CD4-positive, alpha-beta T cell treated with Interleukin-10 for 1 hour (primary cell): ENCODE results near the gene SLC25A48.
"Not testable (repeated sequence)": the region's sequence is repeated elsewhere in the genome, so short reads cannot be mapped to it uniquely, and the experiment has no call there.

Experiments
- DNase-seq: peaks from one replicate; pipeline ENCODE4 v3.0.0-alpha.2; 2020

The SLC25A48 gene

GRCh38 chr5:135830384-135830700, 4.1 kb upstream of the SLC25A48 start:
- DNase-seq: no peak

DNA sequence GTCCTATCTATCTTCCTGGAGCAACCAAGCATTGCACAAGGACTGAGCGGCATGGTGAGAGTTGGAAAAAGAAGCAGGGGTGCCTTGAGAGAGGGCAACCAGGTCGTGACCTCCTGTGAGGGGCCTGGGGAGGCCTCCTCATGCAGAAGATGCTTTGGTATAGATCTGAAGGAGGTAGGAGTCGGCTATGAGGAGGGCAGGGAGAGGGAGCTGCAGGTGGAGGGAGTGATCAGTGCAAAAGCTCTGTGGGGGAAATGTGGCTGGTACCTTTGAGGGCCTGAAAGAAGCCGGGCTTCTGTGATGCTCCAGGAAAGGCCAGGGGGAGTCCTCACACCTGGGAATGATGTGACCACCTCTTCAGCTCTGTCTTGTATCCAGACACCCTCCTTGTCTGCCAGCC, 3.6 kb upstream of the SLC25A48 start:
- no peak for DNase-seq

GRCh38 chr5:135831439-135831838, 3.0 kb upstream of the SLC25A48 start:
- DNase-seq: no peak

DNA sequence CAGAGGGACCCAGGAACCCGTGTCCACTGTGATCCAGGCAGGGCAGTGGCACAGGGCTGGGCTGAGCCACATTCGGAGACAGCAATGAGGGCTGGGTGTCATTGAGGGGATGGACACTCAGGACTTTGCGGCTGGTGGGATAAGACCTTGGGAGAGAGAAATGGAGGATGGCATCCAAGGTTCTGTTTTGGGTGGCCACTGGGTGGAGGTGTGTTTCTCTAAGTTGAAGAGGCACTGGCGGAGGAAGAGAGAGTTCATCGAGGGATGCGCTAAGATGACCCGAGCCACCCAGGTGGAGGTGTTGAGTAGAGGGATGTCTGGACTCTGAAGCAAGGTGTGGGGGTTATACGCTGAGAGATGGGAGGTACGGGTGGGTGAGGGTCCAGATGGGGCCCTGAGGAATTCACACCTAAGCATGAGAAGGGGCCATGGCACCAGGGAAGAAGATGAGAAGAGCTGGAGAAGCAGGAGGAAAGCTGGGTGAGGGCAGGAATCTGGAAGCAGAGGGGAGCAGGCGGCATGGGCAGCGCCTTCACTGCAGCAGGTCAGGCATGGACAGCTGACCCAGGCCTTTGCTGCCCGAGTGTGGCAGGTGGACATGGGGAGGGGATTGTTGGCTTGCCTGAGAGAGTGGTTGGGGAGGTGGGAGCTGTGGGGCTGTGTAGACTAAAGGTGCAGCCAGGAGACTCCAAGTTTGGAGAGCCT, 2.5 kb upstream of the SLC25A48 start:
- no peak for DNase-seq

- no peak for DNase-seq
These were observed 1.2 kb upstream of the SLC25A48 start for GRCh38 chr5:135832941-135833920.

GRCh38 chr5:135833961-135834638, 363 bp upstream of the SLC25A48 start:
- DNase-seq: no peak

GRCh38 chr5:135835766-135836165, 1.3 kb downstream of the SLC25A48 start:
- no peak for DNase-seq

GRCh38 chr5:135838395-135838794, 3.9 kb downstream of the SLC25A48 start:
- DNase-seq: not testable (repeated sequence)

DNA sequence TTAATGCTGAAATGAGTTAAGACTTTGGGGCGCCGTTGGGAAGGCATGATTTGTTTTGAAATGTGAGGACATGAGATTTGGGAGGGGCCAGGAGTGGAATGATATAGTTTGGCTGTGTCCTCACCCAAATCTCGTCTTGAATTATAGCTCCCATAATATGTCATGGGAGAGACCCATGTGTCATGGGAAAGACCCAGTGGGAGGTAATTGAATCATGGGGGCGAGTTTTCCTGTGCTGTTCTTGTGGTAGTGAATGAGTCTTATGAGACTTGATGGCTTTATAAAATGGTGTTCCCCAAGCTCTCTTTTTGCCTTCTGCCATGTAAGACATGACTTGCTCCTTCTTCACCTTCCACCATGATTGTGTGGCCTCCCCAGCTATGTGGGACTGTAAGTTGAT, 5.1 kb downstream of the SLC25A48 start:
- DNase-seq: no peak

DNA sequence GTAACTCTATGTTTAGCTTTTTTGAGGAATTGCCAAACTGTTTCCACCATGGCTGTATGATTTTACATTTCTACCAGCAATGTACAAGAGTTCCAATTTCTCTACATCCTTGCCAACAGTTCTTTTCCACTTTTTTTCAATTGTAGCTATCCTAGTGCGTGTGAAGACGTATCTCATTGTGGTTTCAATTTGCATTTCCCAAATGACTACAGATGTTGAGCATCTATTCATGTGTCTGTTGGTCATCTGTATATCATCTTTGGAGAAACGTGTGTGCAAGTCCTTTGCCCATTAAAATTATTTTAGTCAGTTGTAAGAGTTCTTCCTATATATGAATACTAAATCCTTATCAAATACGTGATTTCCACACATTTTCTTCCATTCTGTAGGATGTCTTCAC, 6.5 kb downstream of the SLC25A48 start:
- no peak for DNase-seq

DNA sequence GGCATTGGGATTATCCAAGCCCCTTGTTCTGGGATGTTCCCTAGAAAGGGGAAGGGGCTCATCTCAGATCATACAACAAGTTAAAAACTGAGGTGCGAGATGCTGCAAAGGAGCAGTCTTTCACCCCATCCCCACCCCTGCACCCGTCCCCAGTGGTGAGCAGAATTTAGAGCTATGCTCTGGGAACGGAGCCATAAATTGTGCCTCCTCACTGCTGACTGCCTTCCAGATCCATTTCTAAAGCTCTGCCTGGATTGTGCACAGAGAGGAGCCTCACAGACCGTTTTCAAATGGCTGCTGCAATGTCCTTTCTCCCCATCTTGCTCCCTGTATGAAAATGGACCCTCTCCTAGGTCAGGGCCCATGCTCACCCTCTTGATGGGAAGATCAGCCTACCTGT, 8.3 kb downstream of the SLC25A48 start:
- DNase-seq: no peak

DNA sequence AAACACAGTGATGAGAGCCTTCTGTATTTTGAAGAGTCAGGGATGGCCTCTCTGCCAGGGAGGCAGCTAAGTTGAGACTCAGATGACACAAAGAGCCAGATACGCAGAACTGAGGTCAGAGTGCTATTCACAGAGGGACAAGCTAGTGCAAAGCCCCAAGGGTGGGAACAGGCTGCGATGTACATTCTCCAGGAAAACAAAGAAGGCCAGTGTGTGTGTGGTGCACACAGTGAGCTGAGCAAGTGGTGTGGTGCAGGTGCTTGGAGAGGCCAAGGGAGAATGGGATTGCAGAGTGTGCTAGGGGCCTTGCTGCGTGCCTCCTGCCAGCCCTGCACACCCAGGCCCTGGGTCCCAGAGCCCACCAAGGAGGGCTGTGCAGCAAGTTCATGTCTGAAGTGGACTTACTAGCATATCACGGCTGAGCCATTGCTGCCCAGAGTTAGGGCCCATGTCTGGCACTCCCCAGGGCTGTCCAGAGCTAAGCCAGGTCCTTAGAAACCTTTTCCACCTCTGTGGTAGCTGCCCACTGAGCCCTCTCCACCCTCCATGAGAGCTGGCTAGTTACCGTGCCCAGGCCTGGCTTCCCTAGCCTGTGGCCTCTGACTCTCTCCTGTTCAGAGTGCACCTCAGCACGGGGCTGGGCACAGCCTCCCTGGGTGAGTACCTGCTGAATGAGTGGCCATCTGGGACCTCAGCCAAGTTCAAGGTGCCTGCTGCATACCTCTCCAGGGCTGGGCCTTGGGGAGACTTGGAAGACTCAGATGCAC, 9.3 kb downstream of the SLC25A48 start:
- DNase-seq: no peak

- DNase-seq: no peak
These were observed 11.8 kb downstream of the SLC25A48 start for GRCh38 chr5:135846311-135846710.

GRCh38 chr5:135847976-135848375, 13.5 kb downstream of the SLC25A48 start:
- no peak for DNase-seq

- no peak for DNase-seq
These were observed 15.8 kb downstream of the SLC25A48 start for GRCh38 chr5:135850231-135850630.

DNA sequence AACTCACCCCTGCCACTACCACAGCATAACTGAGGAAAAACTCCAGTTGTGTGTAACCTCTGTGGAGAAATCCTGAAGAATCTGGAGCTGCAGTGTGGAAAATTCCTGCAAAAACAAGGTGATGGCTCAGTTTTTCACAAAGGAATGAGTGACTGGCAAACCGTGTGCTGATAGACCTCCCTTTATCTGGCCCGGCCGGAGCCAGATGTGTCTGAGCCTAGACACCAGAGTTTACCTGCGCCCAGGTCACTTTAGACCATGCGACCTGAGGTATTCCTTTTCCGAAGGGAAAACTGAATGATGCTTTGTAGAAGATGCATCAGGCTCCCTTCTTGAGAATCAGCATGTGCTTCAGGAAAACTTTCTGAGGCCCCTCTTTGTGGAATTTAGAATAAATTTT, 16.2 kb downstream of the SLC25A48 start:
- no peak for DNase-seq

DNA sequence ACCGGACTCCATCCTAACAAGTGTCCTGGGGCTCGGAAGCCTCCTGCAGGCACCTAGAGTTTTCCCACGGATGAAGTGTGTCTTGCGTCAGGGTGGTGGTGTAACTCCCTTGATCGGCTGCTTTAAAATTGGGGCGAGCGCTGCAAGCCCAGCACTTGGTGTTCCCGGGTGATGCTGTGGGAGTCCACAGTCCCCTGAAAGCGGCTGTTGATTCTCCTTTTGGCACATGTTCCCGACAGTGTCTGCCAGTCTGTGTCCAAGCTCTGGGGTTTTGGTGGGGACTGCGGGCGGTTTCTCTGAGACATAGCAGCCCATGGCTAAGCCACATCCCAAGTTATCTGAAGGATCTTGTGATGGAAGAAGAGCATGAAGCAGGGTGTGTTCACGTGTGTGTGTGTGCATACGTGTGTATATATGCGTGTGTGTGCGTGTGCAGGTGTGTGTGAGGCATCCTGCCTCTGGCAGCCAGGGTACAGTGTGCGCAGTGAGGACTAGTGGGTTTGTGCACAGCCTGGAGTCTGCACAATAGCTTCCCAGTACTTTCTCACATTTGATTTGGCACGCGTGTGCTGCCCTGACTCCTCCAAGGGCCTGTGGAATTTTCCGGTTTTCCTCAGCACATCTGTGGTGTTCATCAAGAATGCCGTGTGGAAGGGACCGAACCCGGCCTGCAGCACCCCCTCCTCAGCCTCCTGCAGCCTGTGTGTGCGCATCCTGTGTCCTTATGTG, 16.9 kb downstream of the SLC25A48 start:
- no peak for DNase-seq

DNA sequence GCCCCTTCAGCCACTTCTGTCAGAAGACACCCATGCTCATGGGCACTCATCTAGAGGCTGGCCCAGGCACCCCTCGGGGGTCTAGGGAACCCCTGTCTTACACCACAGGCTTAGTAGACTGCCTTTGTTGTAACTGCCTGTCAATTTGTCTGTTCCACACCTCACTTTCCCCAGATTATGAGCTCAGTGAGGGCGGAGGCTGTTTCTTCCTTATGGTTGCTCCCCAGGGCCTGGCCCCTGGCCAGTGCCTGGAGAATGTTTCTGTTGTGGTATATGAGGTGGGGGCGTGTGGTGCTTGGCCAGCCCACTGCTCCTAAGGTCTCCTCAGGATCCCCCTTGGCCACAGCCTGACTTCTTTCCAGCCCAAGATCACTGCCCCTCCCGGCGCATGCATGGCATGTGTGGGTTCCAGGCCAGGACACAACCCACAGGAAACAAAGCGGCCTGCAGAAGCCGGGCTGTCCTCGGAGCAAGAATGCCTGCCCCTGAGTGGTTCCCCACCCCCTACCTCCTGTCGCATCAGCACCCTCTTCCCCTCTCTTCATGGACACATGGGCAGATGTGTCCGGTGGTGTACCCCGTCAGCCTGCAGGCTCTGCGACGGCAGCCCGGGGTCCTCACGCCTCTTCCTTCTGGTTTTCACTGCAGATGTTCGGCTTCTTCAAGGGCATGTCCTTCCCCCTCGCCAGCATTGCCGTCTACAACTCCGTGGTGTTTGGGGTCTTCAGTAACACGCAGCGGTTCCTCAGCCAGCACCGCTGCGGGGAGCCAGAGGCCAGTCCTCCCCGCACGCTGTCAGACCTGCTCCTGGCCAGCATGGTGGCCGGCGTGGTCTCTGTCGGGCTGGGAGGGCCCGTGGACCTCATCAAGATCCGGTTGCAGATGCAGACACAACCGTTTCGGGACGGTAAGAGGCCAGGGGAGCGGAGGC, 17.7 kb downstream of the SLC25A48 start:
- DNase-seq: no peak

- DNase-seq: no peak
These were observed 23.3 kb downstream of the SLC25A48 start for GRCh38 chr5:135857630-135858311.

GRCh38 chr5:135859186-135859585, 24.7 kb downstream of the SLC25A48 start:
- not testable (repeated sequence) for DNase-seq
